Stimulated activated CD4-positive, alpha-beta T cell treated with anti-CD3 and anti-CD28 coated beads, Interleukin-1b, Interleukin-23, amount 100 ng/mL, for 1 hour (primary cell): ENCODE data around the gene MAGEB5.
"Not testable (repeated sequence)": the region's sequence is repeated elsewhere in the genome, so short reads cannot be mapped to it uniquely, and the experiment has no call there.

Experiments used
- DNase-seq, 2 donors: peaks; one replicate each; pipeline ENCODE4 v3.0.0-alpha.2; 2020; ENCODE audit warnings: low read depth in 2 of 2

MAGEB5 gene

GRCh38 chrX:26215869-26216268, at the start of gene MAGEB5:
TSS of gene MAGEB5 (plus strand) at chrX:26216169. CDS start at chrX:26217302, 1,133 bp downstream.
- no peak for DNase-seq

GRCh38 chrX:26192204-26192603, 23.8 kb upstream of the MAGEB5 start, which contains the start of gene MAGEB6:
TSS of gene MAGEB6 (plus strand) at chrX:26192440. CDS start at chrX:26193847, 1,407 bp downstream.
- DNase-seq = no peak

DNA sequence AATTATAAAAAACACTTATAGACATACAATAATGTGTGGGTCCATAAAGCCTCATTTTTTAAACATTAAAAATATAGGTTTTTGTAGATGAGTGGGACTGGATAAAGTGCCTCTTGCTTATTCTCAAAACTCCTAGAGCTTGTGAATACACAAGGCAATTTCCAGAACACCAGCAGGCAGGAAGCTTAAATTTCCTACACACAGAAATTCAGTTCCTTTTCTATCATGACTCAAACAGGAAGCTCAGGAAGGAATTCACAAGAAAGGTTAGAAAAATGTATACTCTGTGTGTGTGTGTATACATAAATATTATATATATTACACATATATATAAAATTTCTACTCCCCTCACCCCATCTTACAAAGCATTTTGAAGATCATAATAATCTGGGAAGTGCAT, 12.4 kb upstream of the MAGEB5 start:
- DNase-seq = no peak

DNA sequence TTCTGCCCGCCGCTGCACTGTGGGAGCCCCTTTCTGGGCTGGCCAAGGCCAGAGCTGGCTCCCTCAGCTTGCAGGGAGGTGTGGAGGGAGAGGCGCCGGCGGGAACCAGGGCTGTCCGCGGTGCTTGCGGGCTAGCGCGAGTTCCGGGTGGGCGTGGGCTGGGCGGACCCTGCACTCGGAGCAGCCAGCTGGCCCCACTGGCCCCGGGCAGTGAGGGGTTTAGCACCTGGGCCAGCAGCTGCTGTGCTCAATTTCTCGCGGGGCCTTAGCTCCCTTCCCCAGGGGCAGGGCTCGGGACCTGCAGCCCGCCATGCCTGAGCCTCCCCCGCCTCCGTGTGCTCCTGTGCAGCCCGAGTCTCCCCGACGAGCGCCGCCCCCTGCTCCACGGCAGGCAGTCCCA, 11.3 kb upstream of the MAGEB5 start:
- DNase-seq = not testable (repeated sequence)

DNA sequence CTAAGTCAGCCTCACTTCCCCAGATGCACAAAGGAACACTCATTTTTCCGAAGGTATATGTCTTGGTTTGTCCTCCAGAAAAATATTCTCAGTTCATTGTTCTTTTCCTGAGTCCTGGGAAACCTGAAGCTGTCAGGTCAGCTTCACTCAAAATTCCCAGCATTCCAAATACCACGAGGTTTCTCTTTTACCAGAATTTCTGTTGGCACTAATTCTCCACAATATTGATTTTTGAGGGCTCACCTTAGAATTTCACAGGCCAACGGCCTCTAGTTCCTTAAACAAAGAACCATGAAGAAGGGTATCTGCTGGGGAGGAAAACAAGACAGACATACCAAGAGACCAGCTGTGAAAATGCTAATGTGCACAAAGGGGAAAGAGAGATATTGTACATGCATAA, 8.0 kb upstream of the MAGEB5 start:
- DNase-seq = no peak

- no peak for DNase-seq
Observed at GRCh38 chrX:26219351-26219750, 3.4 kb downstream of the MAGEB5 start.

- DNase-seq = no peak
Observed at GRCh38 chrX:26234177-26234576, 18.2 kb downstream of the MAGEB5 start.

DNA sequence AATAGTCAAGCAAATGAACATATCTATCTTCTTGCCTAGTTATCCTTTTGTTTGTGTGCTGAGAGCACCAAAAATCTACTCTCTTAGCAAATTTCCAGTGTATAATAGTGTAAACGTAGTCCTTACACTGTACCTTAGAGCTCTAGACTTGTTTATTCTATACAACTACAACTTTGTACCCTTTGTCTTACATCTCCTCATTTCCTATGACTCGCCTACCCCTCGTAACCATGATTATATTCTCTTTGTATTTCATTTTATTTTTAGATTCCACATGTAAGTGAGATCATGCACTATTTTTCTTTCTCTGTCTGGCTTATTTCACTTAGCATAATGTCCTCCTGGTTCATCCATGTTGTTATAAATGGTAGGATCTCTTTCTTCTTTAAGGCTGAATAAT, 37.6 kb downstream of the MAGEB5 start:
- no peak for DNase-seq

GRCh38 chrX:26254436-26254835, 38.5 kb downstream of the MAGEB5 start:
- no peak for DNase-seq

- DNase-seq = no peak
Observed at GRCh38 chrX:26262121-26262523, 46.2 kb downstream of the MAGEB5 start.
